HG02970 (cell line): ENCODE results near the gene TUBD1.
A peak's percentile ranks its signal among the peaks of the same experiment; 100 is the strongest.
"Not testable (repeated sequence)": the region's sequence is repeated elsewhere in the genome, so short reads cannot be mapped to it uniquely, and the experiment has no call there.

Experiments
- ATAC-seq: cut with Tn5 transposase; IDR thresholded peaks from one replicate; pipeline ENCODE4 v1.9.1; 2021; ENCODE audit warnings: mild to moderate bottlenecking, moderate library complexity, moderate number of reproducible peaks; ENCODE audit not compliant: unreplicated experiment, low FRiP score

TUBD1 gene, protein sequence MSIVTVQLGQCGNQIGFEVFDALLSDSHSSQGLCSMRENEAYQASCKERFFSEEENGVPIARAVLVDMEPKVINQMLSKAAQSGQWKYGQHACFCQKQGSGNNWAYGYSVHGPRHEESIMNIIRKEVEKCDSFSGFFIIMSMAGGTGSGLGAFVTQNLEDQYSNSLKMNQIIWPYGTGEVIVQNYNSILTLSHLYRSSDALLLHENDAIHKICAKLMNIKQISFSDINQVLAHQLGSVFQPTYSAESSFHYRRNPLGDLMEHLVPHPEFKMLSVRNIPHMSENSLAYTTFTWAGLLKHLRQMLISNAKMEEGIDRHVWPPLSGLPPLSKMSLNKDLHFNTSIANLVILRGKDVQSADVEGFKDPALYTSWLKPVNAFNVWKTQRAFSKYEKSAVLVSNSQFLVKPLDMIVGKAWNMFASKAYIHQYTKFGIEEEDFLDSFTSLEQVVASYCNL

DNA sequence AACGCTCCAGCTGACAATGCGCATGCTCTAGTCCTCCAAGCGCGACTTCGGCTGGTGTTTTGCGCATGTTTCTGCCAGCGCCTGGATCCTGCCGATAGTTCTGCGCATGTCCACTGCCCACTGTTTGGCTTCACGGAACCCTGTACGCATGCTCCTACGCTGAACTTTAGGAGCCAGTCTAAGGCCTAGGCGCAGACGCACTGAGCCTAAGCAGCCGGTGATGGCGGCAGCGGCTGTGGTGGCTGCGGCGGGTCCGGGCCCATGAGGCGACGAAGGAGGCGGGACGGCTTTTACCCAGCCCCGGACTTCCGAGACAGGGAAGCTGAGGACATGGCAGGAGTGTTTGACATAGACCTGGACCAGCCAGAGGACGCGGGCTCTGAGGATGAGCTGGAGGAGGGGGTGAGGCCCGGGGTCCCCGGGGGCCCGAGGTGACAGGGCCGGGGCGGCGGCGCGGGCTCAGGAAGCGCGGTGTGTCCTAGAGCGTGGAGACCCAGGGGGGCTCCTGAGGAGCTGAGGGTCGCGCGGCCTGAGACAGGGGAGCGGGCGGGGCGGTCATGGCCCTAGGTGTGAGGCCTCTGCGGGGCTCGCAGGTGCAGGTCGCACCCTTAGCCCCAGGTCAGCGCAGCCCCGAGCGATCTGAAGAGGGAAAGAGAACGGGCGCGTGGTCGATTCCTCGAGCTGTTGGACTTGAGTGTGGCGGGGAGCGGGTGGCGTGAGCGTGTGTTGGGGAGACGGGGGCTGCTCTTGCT is at the start of gene TUBD1, which contains the start of gene RPS6KB1:
TUBD1 (minus strand) TSS at position 20 of the 752 bp plus-strand sequence. CDS start 1,941 bp downstream, outside the sequence.
RPS6KB1 (plus strand) TSS at position 198 of the 752 bp plus-strand sequence; CDS start at position 262, 64 bp downstream.
- peak; percentile 93 for ATAC-seq

DNA sequence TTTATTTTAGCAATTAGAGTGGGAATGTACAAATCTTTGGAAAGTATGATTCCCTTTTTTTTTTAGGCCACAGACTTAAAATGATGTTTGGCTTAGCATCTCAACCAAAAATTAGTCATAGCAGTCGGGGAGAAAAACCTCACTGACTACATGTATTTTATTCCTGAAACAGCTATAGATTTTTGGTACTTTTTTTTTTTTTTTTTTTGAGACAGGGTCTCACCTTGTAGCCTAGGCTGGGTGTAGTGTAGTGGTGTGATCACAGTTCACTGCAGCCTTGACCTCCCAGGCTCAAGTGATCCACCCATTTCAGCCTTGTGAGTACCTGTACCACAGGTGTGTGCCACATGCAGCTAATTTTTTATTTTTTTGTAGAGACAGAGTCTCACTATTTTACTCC is 48.4 kb upstream of the TUBD1 start:
- ATAC-seq, result no peak

DNA sequence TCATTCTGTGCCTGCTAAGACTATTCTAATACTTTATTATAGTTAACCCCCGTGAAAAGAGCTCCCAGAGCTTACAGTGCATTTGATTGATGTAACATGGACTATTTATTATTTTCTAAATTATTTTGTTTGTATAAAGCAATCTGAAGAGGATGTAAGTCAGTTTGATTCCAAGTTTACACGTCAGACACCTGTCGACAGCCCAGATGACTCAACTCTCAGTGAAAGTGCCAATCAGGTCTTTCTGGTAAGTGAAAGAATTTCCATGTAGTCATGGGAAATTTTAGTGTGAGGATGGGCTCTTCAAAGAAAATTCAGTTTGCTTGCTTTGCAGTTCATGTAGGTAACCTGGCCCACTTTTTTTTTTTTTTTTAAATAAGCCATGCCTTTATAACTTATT is 48.0 kb upstream of the TUBD1 start:
- ATAC-seq, result not testable (repeated sequence)

DNA sequence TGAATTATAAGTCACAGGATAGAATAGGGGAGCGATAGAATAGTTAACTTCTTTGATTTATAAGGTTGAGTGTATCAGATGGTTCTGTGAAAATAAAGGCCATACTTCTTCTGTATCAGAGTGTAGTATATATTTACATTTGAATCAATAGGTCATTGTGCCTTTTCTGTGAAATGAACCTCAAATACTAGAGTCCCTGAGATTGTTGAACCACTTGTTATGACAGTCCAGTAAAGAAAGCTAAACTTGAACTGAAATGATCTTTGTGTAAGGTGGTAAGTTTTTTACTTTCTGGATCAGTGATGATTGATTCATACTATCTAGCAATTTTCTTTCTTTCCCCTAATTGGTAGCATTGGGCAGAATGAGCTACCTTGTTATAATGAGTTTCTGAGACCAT is 40.6 kb upstream of the TUBD1 start:
- not testable (repeated sequence) for ATAC-seq

DNA sequence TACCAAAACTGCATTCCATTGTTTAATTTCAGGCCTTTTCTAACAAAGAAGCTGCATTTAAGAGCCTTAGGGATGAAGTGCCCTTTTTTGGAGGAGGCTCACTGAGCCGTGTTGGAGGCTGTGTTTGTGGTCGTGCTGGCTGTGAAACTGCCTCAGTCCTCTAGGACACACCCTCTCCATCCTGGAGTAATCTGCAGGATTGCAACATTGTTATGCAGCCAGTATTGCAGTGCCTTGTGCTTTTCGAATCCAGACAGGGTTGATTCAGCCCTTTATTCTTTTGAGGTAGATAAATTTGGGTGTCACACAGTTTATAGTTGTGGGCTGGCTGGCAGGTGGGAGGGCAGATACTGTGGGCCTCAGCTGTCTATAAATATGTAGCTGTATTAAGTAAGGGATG is 38.0 kb upstream of the TUBD1 start:
- ATAC-seq, result not testable (repeated sequence)

DNA sequence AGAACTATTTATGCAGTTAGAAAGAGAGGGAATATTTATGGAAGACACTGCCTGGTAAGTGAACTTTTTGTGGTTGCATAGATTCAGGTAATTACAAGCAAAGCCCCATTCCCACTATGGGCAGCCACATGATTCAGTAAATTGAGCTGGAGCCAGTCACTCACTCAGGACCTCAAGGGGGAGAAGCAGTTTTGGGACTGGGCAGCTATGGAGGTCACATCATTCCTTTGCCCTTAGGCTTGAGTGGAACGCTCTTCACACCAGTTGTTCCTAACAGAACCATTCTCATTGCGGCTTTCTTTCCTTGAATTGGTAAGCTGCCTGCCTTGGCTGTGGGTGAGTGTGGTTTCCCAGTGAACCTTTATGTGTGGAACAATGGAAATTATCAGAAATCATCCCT is 37.4 kb upstream of the TUBD1 start:
- not testable (repeated sequence) for ATAC-seq

DNA sequence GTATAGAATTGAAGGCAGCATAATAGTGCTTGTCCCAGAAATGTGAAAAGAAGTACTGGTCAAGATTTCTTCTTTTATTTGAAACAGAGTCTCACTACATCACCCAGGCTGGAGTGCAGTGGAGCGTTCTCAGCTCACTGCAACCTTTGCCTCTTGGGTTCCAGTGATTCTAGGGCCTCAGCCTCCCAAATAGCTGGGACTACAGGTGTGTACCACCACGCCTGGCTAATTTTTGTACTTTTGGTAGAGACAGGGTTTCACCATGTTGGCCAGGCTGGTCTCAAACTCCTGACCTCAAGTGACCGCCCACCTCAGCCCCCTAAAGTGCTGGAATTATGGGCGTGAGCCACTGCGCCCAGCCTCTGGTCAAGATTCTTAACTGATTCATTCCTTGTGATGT is 27.9 kb upstream of the TUBD1 start:
- not testable (repeated sequence) for ATAC-seq

DNA sequence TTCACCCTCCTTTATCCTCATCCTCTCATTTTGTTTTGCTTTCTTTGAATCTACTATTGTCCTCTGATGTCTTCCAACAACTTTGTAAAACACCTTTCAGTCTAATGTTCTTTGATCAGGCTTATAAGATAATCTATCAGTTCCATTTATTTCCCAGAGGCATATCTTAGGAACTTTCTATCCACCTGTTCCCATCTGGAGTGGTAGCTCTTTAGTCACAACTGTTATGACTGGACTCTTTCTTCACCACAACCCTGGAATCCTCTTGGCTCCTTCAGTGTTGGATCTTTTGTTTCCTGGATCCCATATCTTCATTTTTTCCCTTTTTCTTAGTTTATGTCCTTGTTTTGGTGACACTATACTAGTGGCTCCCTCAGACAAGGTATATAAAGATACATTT is 23.7 kb upstream of the TUBD1 start:
- no peak for ATAC-seq

DNA sequence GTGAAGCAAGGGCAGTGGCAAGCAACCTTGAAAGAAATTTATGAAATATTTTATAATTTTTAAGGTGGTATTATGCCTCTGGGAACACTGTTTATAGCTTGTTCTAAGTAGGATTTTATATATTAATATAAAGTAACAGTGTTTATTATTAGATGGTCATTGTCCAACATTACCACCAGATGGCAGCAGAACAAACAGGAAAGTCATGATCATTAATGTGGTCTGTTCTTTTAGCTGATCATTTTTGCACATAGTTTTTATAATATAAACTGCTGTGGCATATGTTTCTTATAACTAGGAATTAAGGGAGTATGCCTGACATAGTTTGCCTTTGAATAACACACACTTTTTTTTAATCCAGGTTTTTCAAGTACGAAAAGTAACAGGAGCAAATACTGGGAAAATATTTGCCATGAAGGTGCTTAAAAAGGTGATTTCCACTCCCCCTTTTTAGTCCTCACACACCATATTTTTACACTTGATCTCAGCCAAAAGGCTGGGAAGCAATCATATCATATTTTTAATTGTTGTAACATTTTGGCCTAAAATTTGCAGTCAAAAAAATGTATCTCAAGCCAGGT is 21.6 kb upstream of the TUBD1 start:
- no peak for ATAC-seq

DNA sequence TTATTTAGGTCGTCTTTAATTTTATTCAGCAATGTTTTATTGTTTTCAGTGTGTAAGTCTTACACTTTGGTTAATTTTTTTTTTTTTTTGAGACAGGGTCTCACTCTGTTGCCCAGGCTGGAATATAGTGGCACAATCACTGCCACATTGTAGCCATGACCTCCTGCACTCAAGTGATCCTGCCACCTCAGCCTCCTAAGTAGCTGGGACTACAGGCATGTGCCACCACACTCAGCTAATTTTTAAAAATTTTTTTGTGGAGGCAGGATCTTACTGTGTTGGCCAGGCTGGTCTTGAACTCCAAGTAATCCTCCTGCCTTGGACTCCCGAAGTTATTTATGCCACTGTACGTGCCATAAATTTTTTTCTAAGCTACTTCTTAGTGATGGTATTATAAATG is 14.7 kb upstream of the TUBD1 start:
- ATAC-seq, result no peak

DNA sequence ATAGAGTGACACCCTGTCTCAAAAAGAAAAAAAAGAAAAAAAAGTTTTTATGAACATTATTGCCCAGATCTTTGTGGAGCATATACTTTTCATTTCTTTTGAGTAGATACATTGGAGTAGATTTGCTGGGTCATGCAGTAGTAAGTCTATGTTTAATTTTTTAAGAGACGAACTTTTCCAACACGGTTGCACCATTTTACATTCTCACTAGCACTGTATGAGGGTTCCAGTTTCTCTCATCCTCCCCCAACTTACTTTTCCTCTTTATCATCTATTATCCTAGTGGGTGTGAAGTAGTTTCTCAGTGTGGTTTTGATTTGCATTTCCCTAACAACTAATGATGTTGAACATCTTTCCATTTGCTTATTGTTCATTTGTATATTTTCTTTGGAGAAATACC is 10.7 kb upstream of the TUBD1 start:
- no peak for ATAC-seq

DNA sequence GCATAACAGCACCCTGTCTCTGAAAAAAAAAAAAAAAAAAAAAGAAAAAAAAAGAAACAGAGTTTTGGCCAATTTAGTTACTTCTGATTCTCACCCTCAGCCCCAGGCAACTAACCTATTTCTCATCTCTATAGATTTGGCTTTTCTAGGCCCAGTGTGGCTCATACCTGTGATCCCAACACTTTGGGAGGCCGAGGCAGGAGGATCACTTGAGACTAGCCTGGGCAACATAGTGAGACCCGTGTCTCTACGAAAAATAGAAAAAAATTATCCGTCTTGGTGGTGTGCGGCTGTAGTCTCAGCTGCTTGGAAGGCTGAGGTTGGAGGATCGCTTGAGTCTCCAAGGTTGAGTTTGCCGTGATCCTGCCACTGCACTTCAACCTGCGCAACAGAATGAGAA is 8.9 kb upstream of the TUBD1 start:
- ATAC-seq, result no peak

DNA sequence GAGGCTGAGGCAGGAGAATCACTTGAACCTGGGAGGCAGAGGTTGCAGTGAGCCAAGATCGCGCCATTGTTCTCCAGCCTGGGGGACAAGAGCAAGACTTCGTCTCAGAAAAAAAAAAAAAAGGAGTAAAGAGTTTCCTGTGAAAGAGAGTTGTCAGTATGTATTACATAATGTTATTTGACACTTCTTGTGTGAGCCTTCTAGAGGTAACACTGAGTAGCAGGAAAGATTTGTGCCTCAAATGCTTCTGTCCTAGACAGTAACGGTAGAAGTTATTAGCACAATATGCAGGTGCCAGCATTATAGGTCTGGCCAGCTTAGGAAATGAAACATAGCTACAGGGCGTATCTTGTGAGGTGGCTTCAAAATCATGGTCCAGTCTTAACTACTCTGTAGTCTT is 6.4 kb upstream of the TUBD1 start:
- ATAC-seq, result no peak

DNA sequence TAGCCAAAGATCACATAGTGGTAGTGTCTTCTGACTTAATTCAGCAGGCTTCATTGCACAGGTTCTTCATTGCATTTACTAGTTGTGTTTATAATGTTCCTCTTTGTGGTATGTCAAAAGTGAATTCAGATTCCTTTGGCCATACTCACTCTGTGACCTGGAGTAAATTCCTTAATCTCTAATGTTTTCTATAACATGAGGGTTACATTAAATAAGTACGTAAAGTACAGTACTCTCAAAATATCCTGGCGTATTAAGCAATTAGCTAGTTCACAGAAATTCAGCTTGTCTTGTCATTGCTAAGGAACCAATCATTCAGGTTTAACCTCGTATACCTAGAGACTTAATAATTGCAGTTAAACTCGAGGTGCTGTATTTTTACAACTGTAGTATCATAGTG is 4.3 kb upstream of the TUBD1 start:
- no peak for ATAC-seq

DNA sequence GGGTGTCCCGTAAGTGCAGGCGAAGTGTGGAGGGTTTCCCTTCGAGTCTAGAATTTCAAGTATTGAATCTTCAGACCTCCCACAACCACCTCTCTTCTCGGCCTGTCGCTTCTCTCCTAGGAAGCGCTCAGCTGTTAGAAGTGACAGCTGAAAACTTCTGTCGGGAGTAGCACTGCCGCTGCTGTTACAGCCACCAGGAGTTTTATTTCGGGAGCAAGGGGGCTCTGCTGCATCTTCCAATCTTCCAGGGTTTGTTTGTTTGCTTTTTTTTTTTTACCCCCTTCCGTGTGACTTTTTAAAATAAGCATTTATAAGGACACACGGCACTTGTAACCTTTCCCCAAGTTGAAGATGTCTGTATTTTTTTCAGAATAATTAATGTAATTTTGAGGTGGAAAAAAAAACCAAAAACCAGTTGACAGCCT is 945 bp upstream of the TUBD1 start:
- ATAC-seq, result no peak

DNA sequence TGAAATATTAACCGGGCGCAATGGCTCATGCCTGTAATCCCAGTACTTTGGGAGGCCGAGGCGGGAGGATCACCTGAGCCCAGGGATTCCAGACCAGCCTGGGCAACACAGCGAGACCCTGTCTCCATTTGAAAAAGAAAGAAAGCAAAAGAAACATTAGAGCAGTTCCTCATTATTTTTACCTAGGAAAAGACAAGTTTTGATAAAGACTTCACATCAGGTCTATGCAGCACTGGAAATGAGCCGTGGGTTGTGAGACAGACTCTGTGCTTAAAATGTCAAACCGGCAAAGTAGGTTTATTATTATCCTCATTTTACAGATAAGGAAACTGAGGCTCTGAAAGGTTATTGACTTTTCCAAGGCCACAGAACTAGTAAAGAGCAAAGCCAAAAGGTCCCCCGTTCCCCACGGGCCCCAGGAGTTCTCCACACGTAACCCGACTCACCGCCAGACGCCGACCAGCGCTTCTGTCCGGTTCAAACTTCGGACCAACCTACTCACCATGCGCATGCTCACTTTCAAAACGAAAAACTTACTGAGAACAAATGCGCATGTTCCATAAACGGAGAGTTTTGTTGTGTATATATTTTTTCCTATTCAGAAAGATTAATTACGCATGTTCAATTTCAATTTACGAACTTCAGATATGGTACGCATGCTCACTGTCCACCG is 356 bp downstream of the TUBD1 start:
- peak; percentile 49 for ATAC-seq

DNA sequence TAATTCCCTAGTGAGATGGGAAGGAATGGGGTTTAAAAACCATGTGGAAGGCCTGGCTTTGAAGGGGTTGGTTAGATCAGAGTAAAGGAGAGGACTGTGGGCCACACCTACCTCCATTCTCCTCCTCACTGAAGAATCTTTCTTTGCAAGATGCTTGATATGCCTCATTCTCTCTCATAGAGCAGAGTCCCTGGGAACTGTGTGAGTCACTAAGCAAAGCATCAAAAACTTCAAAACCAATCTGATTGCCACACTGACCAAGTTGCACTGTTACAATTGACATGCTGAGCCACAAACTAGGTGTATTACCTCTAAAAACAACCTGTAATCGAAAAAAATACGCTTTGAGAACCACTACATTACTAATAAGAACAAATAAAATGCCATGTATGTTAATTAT is 2.0 kb downstream of the TUBD1 start:
- no peak for ATAC-seq

DNA sequence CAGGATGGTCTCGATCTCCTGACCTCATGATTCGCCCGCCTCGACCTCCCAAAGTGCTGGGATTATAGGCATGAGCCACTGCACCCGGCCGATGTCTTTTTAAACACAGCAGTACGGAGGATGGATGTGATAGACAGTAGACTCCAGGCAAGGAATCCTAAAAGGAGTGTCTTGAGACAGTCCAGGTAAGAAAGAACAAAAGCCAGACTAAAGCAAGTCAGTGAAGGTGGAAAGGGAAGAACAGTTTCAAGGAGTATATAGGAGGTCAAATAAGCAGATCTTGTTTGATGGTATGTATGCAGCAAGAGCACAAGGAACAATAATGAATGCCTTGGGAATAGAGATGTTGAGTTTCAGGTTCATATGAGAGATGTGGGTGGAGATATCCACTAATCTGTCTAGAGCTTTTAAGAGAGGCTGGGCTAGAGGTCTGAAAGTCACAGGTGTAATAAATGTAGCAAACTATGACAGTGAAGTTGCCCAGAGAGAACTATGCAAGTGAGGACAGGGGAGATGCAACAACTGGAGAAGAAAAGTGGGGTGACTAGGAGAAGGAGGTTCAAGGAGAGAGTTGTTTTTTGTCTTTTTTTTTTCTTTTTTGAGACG is 4.5 kb downstream of the TUBD1 start:
- no peak for ATAC-seq

DNA sequence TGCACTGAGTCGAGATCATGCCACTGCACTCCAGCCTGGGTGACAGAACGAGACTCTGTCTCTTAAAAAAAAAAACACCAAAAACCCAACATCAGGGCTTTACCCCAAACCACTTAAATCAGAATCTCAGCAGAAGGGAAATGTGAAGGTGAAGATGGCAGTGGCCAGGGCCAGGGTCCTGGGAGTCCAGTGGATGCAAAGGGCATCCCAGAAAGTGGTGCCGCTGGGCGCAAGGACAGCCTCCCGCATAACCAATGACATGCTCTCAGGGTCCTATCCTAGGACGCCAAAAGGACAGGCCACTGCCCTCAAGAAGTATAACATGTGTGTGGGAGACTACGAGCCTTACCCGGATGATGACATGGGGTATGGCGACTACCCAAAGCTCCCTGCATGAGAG is 7.9 kb downstream of the TUBD1 start:
- no peak for ATAC-seq

DNA sequence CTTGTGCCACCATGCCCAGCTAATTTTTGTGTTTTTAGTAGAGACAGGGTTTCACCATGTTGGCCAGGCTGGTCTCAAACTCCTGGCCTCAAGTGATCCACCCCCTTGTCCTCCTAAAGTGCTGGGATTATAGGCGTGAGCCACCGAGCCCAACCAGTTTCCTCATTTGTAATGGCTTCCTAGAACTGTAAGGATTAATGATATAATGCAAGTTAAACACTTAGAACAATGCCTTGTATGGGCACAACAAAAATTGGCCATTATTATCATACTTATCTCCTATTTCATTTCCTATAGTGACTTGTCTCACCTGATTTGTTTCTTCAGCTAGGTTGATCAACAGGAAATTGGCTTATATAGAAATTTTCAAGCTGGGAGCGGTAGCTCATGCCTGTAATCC is 14.1 kb downstream of the TUBD1 start:
- ATAC-seq, result no peak
